HG02678 (cell line): Measurements from ENCODE around the gene CEP112.
"Not testable (repeated sequence)": the region's sequence is repeated elsewhere in the genome, so short reads cannot be mapped to it uniquely, and the experiment has no call there.

Experiments
- ATAC-seq: cut with Tn5 transposase; IDR thresholded peaks from one replicate; pipeline ENCODE4 v1.9.1; 2021; ENCODE audit warnings: mild to moderate bottlenecking, moderate library complexity; ENCODE audit not compliant: unreplicated experiment

The CEP112 gene

DNA sequence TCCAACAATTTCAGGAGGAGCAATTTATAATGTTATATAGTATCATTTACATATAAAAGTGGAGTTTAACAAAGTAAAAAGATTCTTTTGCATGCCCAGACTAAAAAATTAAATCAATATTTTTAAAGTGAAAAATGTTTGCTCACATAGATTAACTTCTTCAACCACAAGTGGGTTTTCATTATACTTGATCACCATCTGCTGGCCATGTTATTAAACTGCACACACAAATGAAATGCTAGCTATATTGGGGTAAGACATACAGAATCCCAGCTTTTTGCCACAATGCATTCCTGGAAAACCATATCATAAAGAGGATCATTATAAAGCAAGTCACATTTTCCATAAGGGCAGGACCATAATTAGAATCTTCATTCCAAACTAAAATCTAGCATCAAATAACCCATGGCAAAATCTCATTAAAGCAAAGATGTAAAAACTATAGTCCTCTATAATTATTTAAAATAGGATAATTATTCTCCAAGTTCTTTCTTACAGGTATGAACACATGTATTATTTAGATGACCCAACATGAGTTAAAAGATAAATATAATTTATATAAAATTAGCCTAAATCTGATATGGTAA lies 26.3 kb downstream of the CEP112 start:
- no peak for ATAC-seq

DNA sequence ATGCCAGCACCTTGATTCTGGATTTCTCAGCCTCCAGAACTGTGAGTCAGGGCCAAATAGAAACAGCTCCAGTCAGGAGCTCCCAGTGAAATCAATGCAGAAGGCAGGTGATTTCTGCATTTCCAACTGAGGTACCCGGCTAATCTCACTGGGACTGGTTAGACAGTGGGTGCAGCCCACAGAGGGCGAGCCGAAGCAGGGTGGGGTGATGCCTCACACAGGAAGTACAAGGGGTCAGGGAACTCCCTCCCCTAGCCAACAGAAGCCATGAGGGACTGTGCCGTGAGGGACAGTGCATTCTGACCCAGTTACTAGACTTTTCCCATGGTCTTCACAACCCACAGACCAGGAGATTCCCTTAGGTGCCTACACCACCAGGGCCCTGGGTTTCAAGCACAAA lies 36.9 kb downstream of the CEP112 start:
- ATAC-seq: not testable (repeated sequence)

DNA sequence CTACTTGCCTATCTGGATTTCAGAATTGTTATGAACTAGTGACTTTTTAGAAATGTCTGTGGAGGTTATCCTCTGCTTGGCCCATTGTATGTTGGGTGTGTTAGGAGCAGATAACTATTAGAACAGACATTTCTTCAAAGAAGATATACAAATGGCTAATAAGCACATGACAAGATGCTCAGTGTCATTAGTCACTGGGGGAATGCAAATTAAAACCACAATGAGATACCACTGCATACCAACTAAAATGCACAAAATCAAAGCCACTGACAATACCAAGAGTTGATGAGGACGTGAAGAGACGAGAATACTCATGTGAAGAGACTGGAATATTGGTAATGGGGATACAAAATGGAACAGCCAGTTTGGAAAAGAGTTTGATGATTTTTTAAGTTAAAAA lies 39.2 kb downstream of the CEP112 start:
- ATAC-seq: no peak

DNA sequence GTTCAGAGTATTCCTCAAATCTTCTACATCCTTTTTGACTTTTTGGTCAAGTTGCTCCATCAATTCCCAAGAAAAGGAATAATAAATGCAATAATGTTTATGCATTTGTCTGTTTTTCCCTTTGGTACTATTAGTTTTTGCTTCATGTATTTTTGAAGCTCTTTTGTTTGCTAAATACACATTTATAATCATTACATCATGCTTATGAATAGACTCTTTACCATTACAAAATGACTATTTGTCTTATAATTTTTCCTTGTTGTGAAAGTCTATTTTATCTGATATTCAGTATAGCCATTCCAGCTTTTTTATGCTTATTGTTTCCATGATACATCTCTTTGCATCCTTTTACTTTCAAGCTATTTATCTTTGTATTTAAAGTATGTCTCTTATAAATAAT lies 41.2 kb downstream of the CEP112 start:
- no peak for ATAC-seq

DNA sequence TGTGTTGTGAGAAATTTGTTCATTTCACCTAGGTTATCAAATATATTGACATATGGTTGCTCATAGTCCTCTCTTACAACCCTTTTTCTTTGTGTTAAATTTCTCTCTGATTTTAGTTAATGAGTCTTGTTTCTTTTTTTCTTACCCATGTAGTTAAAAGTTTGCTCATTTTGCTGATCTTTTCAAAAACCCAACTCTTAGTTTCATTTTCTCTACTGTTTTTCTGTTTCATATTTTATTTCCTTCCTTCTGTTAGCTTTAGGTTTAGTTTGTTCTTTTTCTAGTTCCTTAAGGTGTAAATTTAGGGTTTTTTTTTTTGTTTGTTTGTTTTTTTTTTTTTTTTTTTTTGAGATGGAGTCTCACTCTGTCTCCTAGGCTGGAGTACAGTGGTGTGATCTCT lies 42.4 kb downstream of the CEP112 start:
- no peak for ATAC-seq

DNA sequence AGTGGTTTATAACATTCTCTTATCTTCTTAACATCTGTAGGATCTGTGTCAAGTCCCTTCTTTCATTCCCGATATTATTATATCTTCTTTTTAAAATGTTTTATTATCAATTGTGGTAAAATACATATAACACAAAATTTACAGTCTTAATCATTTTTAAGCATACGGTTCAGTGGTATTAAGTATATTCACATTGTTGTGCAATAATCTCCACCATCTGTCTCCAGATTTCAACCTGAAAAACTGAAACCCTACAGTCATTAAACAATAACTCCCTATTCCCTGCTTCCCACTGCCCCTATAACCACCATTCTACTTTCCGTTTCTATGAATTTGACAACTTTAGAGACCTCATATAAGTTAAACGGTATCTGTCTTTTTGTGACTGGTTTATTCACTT lies 45.5 kb downstream of the CEP112 start:
- no peak for ATAC-seq

DNA sequence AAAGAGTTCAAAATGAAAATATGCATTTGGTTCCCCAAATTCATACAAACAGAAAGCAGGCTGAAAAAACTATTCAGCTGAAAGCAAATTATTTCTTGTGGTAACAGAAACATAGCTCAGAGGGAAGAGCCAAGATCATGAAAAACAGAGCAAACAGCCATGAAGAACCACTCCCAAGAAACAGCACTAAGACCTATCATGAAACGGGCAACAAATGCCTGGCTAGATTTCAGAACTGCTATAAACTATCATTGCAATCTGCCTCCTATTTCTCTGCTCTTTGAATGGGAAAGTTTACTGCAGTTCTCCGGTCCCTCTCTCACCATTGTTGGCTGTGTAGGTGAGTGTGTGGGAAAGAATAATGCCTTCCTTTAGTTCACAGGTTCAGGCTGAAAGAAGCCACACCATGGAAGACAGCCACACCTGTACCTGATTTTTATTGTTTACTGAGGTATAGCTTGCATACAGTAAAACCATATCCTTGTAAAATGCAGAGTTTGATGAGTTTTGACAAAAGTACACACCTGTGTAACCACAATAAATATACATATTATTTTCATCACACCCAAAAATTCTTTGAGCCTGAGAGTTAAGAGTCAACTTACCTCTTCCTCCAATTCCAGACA lies 48.2 kb downstream of the CEP112 start:
- ATAC-seq: no peak

DNA sequence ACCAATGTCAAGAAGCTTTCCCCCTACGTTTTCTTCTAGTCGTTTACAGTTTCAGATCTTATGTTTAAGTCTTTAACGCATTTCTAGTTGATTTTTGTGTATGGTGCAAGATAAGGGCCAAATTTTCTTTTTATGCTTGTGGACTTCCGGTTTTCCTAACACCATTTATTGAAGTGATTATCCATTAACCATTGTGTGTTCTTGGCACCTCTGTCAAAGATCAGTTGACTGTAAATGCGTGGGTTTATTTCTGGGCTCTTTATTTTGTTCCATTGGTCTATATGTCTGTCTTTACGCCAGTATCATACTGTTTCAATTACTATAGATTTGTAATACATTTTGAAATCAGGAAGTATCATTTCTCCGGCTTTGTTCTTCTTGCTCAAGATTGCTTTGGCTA lies 49.5 kb downstream of the CEP112 start:
- no peak for ATAC-seq

DNA sequence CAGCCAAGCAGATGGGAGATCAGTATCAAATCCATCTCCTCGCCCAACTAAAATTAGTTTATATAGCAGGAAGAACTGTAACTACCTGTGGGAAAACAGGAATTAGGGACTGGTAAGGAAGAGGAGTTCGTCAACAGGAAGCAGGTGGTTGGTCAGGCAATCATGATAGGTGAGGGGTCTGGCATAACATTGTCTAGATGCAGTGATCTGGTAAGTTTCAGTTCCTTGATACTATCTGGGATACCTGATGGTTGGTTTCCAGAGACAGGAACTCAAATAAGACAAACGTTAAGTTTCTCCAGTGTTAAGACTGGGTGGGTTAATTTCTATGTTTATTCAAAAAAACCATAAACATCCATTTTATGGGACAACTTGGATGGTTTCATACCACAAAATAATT lies 53.8 kb downstream of the CEP112 start:
- ATAC-seq: no peak

DNA sequence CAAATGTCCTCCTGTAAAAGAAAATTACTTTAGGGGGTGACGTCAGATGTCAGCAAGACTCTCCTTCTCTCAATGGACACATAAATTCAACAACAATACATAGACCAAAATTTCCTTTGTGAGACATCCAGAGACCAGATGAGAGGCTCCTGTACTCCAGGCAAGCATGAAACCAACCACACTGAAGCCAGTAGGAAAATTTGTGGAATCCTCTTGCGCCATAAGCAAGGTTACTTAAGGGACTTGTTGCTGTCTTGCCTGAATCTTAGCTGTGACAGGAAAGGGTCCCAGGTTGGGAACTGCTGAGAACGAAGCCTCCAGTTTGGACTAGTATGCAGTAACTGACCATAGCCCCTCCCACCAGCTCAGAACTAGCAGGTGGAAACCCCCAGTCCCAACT lies 56.0 kb downstream of the CEP112 start:
- ATAC-seq: no peak

DNA sequence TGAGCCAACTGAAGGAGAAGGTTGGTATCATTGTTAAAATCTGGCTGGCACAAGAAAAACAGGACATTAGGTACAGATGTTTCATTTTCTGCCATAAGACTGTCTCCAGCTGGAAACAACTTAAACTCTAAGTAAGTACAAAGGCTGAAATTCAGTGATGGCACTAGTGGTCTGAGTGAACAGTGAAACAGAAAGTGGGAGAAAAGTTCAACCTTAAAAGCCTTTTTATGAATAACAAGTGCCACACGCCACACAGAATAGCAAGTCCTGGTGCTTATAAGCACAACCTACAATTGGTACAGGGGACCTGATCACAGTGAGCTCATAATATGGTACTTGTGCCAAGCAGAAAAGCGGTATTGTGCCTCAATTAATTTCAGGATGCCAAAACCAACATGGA lies 56.7 kb downstream of the CEP112 start:
- ATAC-seq: no peak

DNA sequence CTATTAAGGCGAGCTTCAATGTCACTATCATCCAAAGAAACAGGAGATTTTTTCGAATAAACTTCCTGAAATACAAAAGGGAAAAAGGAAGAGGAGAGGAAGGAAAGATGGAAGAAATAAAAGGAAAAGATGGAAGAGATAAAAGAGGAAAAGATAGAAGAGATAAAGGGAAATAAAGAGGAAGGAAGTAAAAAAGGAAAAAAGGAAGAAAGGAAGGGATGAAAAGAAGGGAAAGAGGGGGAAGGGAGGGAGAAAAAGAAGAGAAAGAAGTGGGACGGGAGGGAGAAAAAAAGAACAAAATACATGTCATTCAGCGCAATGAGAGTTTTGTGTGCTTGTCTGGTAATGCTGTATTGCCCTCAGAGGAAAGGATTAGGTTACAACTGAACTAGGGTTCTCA lies 62.2 kb downstream of the CEP112 start:
- no peak for ATAC-seq

DNA sequence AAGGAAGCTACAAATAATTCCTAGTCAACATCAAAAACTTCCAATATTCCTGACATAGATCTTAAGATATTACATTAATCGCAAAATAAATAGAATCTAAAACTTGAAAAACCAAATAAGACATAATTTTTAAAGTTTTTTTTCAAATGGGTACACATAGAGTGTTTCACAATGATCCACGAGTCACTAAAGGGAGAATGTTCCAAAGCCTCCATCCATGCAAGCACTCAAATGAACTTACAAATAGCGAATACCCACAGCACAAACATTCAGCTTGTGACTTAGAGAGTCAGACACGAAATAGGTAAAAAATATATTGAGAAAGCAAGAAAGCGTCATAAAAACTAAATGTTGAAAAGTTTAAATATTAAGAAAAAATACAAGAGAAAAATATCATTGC lies 65.7 kb downstream of the CEP112 start:
- ATAC-seq: no peak

DNA sequence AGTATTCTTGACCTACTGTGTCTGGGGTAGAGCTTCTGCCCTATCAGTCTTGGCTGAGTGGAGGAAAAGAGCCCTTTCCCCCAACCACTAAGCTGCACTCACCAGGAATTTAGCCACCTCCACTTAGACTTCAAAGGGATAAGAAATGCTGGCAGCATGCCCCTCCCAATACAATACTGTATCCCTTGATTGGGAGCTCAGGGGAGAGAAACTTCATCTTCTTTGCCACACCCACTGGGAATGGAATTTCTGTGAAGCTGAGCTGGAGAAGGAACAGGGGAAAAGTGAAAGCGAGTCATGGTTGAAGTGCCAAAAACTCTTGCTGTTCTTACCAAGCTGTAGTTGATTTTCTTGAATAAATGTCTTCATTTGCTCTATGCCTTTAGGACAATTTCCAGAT lies 68.8 kb downstream of the CEP112 start:
- no peak for ATAC-seq

DNA sequence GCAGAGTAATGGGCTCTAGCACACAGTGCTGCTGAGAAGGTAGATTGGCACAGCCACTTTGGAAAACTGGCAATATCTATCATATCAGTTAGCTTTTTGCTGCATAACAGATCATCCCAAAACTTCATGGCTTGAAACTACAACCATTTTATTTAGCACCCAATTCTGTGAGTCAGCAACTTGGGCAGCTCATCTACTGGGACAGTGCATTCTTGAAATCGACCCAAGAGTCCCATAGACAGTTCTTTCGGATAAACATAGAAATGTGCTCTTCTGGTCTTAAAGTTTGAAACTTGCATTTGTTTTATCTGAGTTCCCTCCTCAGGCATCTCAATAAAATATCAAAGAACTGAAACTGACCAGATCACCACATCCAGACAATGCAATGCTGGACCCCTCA lies 76.7 kb downstream of the CEP112 start:
- no peak for ATAC-seq

DNA sequence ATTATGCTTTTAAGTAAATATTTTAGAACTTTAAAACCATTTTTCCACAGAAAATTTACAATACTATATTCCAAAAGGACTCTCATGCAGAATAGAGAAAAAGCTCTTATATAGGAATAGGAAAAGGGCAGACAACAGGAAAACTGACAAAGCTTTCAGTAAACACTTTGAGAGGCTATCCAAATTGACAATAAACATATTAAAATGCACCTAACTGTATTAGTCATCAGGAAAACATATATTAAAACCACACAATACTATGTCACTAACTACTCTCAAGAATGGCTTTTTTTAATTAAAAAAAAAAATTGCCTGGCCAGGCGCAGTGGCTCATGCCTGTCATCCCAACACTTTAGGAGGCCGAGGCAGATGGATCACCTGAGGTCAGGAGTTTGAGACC lies 77.3 kb downstream of the CEP112 start:
- no peak for ATAC-seq

DNA sequence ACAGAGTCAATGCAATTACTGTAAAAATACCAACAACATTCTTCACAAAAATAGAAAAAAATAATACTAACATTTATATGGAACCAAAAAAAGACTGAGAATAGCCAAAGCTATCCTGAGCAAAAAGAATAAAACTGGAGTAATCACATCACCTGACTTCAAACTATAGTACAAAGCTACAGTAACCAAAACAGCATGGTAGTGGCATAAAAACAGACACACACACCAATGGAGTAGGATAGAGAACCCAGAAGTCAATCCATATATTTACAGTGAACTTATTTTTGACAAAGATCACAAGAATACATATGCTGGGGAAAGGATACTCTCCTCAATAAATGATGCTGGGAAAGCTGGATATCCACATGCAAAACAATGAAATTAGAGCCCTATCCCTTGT lies 84.2 kb downstream of the CEP112 start:
- no peak for ATAC-seq

DNA sequence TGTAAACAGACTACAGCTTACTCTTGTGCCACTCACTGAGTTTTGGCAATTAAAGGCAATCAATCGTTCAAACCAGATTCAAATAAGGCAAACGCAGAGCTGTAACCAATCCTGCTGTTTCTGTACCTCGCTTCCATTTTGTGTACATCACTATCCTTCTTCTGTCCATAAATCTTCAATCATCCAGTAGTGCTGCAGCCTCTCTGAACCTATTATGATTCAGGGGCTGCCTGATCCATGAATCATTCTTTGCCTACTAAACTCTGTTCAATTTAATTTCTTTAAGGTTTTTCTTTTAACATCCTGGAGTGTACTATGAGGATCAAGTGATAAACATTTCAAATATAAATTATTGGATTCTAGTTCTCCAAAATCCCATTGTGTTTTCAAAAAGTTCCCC lies 93.9 kb downstream of the CEP112 start:
- ATAC-seq: no peak

DNA sequence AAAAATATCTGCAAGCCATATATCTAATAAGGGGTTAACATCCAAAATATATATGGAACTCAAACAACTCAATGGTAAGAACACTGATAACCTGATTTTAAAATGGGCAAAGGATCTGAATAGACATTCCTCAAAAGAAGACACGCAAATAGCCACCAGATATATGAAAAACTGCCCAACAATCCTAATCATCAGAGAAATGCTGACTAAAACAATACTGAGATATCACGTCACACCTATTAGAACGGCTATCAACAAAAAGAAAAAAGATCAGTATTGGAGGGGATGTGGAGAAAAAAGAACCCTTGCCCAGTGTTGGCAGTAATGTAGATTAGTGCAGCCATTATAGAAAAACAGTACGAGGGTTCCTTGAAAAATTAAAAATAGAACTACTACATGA lies 97.2 kb downstream of the CEP112 start:
- no peak for ATAC-seq

DNA sequence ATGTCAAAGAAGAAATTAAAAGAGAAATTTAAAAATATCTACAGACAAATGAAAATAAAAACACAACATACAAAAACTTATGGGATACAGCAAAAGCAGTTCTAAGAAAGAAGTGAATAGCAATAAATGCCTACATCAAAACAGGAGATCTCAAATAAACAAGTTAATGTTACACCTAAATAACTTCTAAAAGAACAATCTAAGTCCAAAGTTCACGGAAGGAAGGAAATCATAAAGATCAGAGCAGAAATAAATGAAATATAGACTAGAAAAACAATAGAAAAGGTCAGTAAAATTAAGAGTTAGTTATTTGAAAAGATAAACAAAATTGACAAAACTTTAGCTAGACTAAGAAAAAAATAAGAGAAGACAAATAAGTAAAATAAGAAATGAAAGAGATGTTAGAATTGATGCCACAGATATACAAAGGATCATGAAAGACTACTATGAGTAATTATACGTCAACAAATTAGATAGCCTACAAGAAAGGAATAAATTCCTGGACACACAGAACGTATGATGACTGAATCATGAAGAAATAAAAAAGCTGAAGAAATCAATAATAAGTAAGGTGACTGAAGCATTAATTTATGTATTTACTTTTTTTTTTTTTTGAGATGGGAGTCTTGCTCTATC lies 100.4 kb downstream of the CEP112 start:
- no peak for ATAC-seq

DNA sequence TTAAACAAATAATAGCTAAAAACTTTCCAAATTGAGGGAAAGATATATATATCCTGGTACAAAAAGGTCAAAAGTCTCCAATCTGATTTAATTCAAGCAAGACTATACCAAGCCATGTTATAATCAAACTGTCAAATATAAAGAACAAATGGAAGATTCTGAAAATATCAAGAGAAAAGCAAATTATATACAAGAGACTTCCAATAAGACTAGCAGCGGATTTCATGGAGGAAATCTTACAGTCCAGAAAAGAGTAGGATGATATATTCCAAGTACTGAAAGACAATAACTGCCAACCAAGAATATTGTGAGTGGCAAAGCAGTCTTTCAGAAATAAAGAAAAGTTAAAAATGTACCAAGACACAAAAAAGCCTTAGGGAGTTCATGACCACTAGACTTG lies 102.2 kb downstream of the CEP112 start:
- ATAC-seq: no peak

DNA sequence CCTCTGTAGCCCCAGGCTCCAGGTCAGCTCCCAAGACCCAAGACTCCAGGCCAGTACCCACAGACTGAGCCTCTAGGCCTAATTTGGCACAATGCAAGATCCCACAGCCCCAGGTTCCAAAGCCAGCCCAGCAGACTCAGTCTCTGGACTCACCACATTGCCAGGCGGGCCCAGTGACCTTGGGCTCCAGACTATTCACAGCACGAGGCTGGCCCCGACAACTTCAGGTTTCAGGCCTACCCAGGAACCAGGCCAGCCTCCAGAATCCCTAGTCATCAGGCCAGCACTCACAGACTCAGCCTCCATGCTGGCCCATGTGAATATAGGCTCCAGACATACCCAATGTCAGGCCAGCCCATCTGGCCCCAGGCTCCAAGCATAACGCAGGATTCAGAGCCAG lies 103.8 kb downstream of the CEP112 start:
- ATAC-seq: no peak

DNA sequence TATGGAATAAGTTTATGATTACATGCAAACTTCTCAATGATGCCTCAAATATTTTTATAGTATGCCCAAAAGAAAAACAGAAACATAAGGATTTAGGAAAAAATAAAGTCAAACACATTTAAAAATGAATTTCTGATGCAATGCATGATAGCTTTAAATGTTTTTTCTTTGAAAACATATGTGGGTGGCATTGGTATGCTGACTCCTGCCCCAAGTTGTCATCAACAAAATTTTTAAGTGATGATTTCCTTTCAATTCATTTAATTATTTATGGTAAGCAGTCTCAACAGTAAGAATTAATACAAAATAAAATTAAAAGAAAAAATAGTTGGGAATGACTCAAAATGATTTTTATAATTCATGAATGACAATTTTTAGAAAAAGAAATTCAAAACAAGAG lies 104.9 kb downstream of the CEP112 start:
- no peak for ATAC-seq
